HEK293 (cell line): ENCODE measurements around the gene PGR.

Source experiments
- CTCF ChIA-PET: fragments of 350-600 bp; formaldehyde crosslinking; extraction: SDS; loops from one replicate; lab custom pipeline; 2021; ENCODE audit warnings: antibody characterized with exemption; lab: Yijun Ruan, JAX
- POLR2A ChIA-PET: fragments of 300-600 bp; formaldehyde crosslinking; extraction: SDS; loops from one replicate; lab custom pipeline; 2020; ENCODE audit warnings: antibody characterized with exemption, inconsistent platforms; lab: Yijun Ruan, JAX
- H3K27ac ChIP-seq: fragments of 200-500 bp; sonication (Bioruptor generic); 2 replicates; pipeline ENCODE4 v1.5.1; 2014; ENCODE audit warnings: low read depth, low read length, control low read depth, inconsistent platforms; ENCODE audit errors: extremely low read depth
- H3K36me3 ChIP-seq, 2 experiments: fragments of 200-500 bp in 1 of 2; sonication (Bioruptor generic) in 1 of 2; 1 replicate in 1 of 2; 2 replicates in 1 of 2; pipeline ENCODE4 v1.5.1; 2014 to 2017; ENCODE audit warnings: inconsistent platforms in 2 of 2, low read length in 2 of 2; ENCODE audit not compliant: control insufficient read depth in 2 of 2, insufficient read depth in 1 of 2
- H3K4me1 ChIP-seq: fragments of 200-500 bp; sonication (Bioruptor generic); 2 replicates; pipeline ENCODE4 v1.5.1; 2014; ENCODE audit warnings: mild to moderate bottlenecking, low read length, inconsistent platforms; ENCODE audit not compliant: control insufficient read depth, insufficient read depth
- H3K4me3 ChIP-seq: 2 replicates; pipeline ENCODE4 v1.5.1; 2011; ENCODE audit warnings: low read depth, mild to moderate bottlenecking, control low read depth, low read length, moderate library complexity
- H3K9me3 ChIP-seq: fragments of 200-500 bp; sonication (Bioruptor generic); 2 replicates; pipeline ENCODE4 v1.5.1; 2014; ENCODE audit warnings: low read depth, low read length, inconsistent platforms; ENCODE audit not compliant: control insufficient read depth, insufficient read depth
- HIC1 ChIP-seq: fragments of 450-650 bp; formaldehyde crosslinking; IDR thresholded peaks from 2 replicates; pipeline ENCODE4 v1.5.1; 2016; ENCODE audit warnings: missing biosample characterization, missing genetic modification characterization
- KLF17 ChIP-seq: fragments of 450-650 bp; formaldehyde crosslinking; IDR thresholded peaks from 2 replicates; pipeline ENCODE4 v1.5.1; 2016; ENCODE audit warnings: missing biosample characterization, missing genetic modification characterization
- KLF7 ChIP-seq: fragments of 450-650 bp; formaldehyde crosslinking; IDR thresholded peaks from 2 replicates; pipeline ENCODE4 v1.5.1; 2016; ENCODE audit warnings: missing biosample characterization, missing genetic modification characterization, borderline replicate concordance
- MYNN ChIP-seq: fragments of 450-650 bp; formaldehyde crosslinking; IDR thresholded peaks from 2 replicates; pipeline ENCODE4 v1.5.1; 2016; ENCODE audit warnings: missing biosample characterization, missing genetic modification characterization, borderline replicate concordance
- PRDM1 ChIP-seq: fragments of 450-650 bp; formaldehyde crosslinking; IDR thresholded peaks from 2 replicates; pipeline ENCODE4; 2016; ENCODE audit warnings: missing biosample characterization, missing genetic modification characterization
- ZBTB11 ChIP-seq: fragments of 450-650 bp; formaldehyde crosslinking; conservative IDR thresholded peaks from 2 replicates; pipeline ENCODE4 v1.5.1; 2016; ENCODE audit warnings: low read depth, missing biosample characterization, missing genetic modification characterization
- ZBTB48 ChIP-seq: fragments of 450-650 bp; formaldehyde crosslinking; IDR thresholded peaks from 2 replicates; pipeline ENCODE4 v1.5.1; 2016; ENCODE audit warnings: missing biosample characterization, missing genetic modification characterization
- ZNF133 ChIP-seq: fragments of 450-650 bp; formaldehyde crosslinking; IDR thresholded peaks from 2 replicates; pipeline ENCODE4 v1.5.1; 2016; ENCODE audit warnings: missing biosample characterization, missing genetic modification characterization
- ZNF175 ChIP-seq: fragments of 450-650 bp; formaldehyde crosslinking; IDR thresholded peaks from 2 replicates; pipeline ENCODE4 v1.5.1; 2016; ENCODE audit warnings: missing biosample characterization, missing genetic modification characterization
- ZNF19 ChIP-seq: fragments of 450-650 bp; formaldehyde crosslinking; IDR thresholded peaks from 2 replicates; pipeline ENCODE4; 2016; ENCODE audit warnings: missing biosample characterization, missing genetic modification characterization, low read depth
- ZNF239 ChIP-seq: fragments of 450-650 bp; formaldehyde crosslinking; IDR thresholded peaks from 2 replicates; pipeline ENCODE4 v1.5.1; 2016; ENCODE audit warnings: missing biosample characterization, missing genetic modification characterization
- ZNF654 ChIP-seq: fragments of 450-650 bp; formaldehyde crosslinking; IDR thresholded peaks from 2 replicates; pipeline ENCODE4 v1.5.1; 2016; ENCODE audit warnings: low read depth, missing biosample characterization, missing genetic modification characterization
- ZSCAN16 ChIP-seq: fragments of 450-650 bp; formaldehyde crosslinking; IDR thresholded peaks from 2 replicates; pipeline ENCODE4 v1.5.1; 2016; ENCODE audit warnings: missing biosample characterization, missing genetic modification characterization

The PGR gene

GRCh38 chr11:100981196-100981824 lies 148.3 kb downstream of the PGR start:
- CTCF ChIA-PET, result interaction anchor here (3.3 kb wide), 1 partner anchor 454 kb away, joined by 20 read pairs; no protein-coding TSS in a partner anchor
- TF ChIP-seq KLF7 (tag by site-specific recombination) (no peak), HIC1 (tag by site-specific recombination) (no peak), ZSCAN16 (tag by site-specific recombination) (no peak), ZNF19 (tag by site-specific recombination) (no peak), ZBTB11 (tag by site-specific recombination) (no peak), ZBTB48 (tag by site-specific recombination) (no peak), ZNF133 (tag by site-specific recombination) (no peak), KLF17 (no peak), MYNN (tag by site-specific recombination) (no peak), PRDM1 (tag by site-specific recombination) (no peak)
- H3K36me3 ChIP-seq, result peaks cover 0 to 18% of the 10 kb centered on the region in 2 experiments; a peak in 1 of 3 replicates
- H3K27ac ChIP-seq, result no peak overlapping the region
- H3K4me3 ChIP-seq, result no peak overlapping the region
- H3K9me3 ChIP-seq, result no peaks in the 10 kb centered on the region
- POLR2A ChIA-PET, result no interaction called here
- no peaks in the 10 kb centered on the region for H3K4me1 ChIP-seq

GRCh38 chr11:100980156-100980555 lies 149.5 kb downstream of the PGR start:
- CTCF ChIA-PET, result interaction anchor here (0.7 to 3.3 kb wide), 7 partner anchors 20 to 461 kb away, joined by 3 to 20 read pairs (median 4); no protein-coding TSS in a partner anchor
- peaks cover 0 to 26% of the 10 kb centered on the region in 2 experiments; a peak in 1 of 3 replicates for H3K36me3 ChIP-seq
- H3K9me3 ChIP-seq, result no peaks in the 10 kb centered on the region
- TF ChIP-seq ZNF654 (tag by site-specific recombination) (peak; percentile 40; the same call in 1 of the 2 replicates), ZNF239 (no peak), ZNF175 (tag by site-specific recombination) (no peak), ZBTB11 (tag by site-specific recombination) (no peak)
- POLR2A ChIA-PET, result no interaction called here
- H3K27ac ChIP-seq, result no peak overlapping the region
- H3K4me3 ChIP-seq, result no peak overlapping the region
- no peaks in the 10 kb centered on the region for H3K4me1 ChIP-seq
